CD4-positive, CD25-positive, alpha-beta regulatory T cell (primary cell): ENCODE results near the gene ACAP1. TPM values are rescaled to one million over a fixed set of nuclear protein-coding genes. Genes with fewer than 3 reads are reported as not detected.
A peak's percentile ranks its signal among the peaks of the same experiment; 100 is the strongest.

Source experiments
- ATAC-seq, 2 donors: fragments of 150-1000 bp; cut with Tn5 transposase; one replicate each; pipeline ENCODE4 v1.10.0; 2021; ENCODE audit warnings: low read depth in 2 of 2, moderate number of reproducible peaks in 2 of 2, moderate library complexity in 1 of 2
- DNase-seq, 3 donors: peaks; one replicate each; pipeline versions ENCODE4 v3.0.0 to v3.0.0-alpha.2; 2012 to 2022; ENCODE audit warnings: mixed read lengths in 1 of 3
- H3K27ac ChIP-seq: one replicate; pipeline ENCODE4 v1.7.0; 2013; ENCODE audit warnings: mild to moderate bottlenecking, low read length; ENCODE audit not compliant: insufficient read depth, poor library complexity, severe bottlenecking
- H3K27me3 ChIP-seq: one replicate; pipeline ENCODE4 v1.7.0; 2013; ENCODE audit warnings: low read length; ENCODE audit not compliant: control insufficient read depth, insufficient read depth
- H3K36me3 ChIP-seq: one replicate; pipeline ENCODE4 v1.7.0; 2013; ENCODE audit warnings: mild to moderate bottlenecking, low read length, moderate library complexity; ENCODE audit not compliant: control insufficient read depth, insufficient read depth
- H3K4me1 ChIP-seq: 2 replicates; pipeline ENCODE4 v1.7.0; 2013; ENCODE audit warnings: mild to moderate bottlenecking, low read length; ENCODE audit not compliant: insufficient read depth, control insufficient read depth, poor library complexity, severe bottlenecking
- H3K4me3 ChIP-seq: one replicate; pipeline ENCODE4 v1.7.0; 2013; ENCODE audit warnings: low read depth, mild to moderate bottlenecking, low read length, moderate library complexity
- H3K9me3 ChIP-seq, 2 experiments: 1 replicate in 1 of 2; 2 replicates in 1 of 2; pipeline ENCODE4 v1.7.0; 2013; ENCODE audit warnings: low read length in 2 of 2, mild to moderate bottlenecking in 1 of 2, moderate library complexity in 1 of 2; ENCODE audit not compliant: control insufficient read depth in 2 of 2
- H3K27ac Mint-ChIP-seq, 3 donors: one replicate each; pipeline ENCODE4 v1.8.0; 2020 to 2022; ENCODE audit warnings: mild to moderate bottlenecking in 3 of 3, mixed read lengths in 3 of 3, moderate library complexity in 2 of 3
- H3K27me3 Mint-ChIP-seq: one replicate; pipeline ENCODE4 v1.8.0; 2022; ENCODE audit warnings: mild to moderate bottlenecking, mixed read lengths
- H3K36me3 Mint-ChIP-seq: one replicate; pipeline ENCODE4 v1.8.0; 2020; ENCODE audit warnings: mixed read lengths
- H3K4me1 Mint-ChIP-seq, 4 donors: one replicate each; pipeline ENCODE4 v1.8.0; 2020 to 2022; ENCODE audit warnings: mixed read lengths in 4 of 4, mild to moderate bottlenecking in 1 of 4
- H3K4me3 Mint-ChIP-seq, 4 donors: one replicate each; pipeline ENCODE4 v1.8.0; 2020 to 2022; ENCODE audit warnings: mild to moderate bottlenecking in 4 of 4, mixed read lengths in 4 of 4, moderate library complexity in 3 of 4
- H3K9me3 Mint-ChIP-seq, 7 donors: one replicate each; pipeline ENCODE4 v1.8.0; 2020 to 2022; ENCODE audit warnings: mixed read lengths in 7 of 7, mild to moderate bottlenecking in 3 of 7, moderate library complexity in 2 of 7
- polyA plus RNA-seq, 4 donors: library from polyadenylated mRNA; unstranded; fragments of 300-500 nt; fragmentation: Illumina TruSeq; gene quantifications; one replicate each; pipeline ENCODE4 v1.2.3, GENCODE V29; 2021
- total RNA-seq: library from RNA; stranded (reverse); gene quantifications from one replicate; pipeline ENCODE4 v1.2.3, GENCODE V29; 2022

The ACAP1 gene
- total and polyA plus RNA-seq, 5 donors from 2014 or later, result 194 to 723 (median 219) TPM

- peak overlapping the region in 1 of 4 donors; percentile 67 for H3K4me3 Mint-ChIP-seq
- Histone ChIP-seq H3K4me3 (no peak overlapping the region), H3K36me3 (peaks cover 56% of the 10 kb centered on the region), H3K27ac (no peak overlapping the region), H3K27me3 (no peaks in the 10 kb centered on the region), H3K9me3 (no peaks in the 10 kb centered on the region), H3K4me1 (peaks cover 7% of the 10 kb centered on the region)
- peaks cover 10% of the 10 kb centered on the region for H3K36me3 Mint-ChIP-seq
- no peaks in the 10 kb centered on the region for H3K27me3 Mint-ChIP-seq
- H3K4me1 Mint-ChIP-seq, result peaks cover 0 to 9% (median 0%) of the 10 kb centered on the region in 4 donors
- ATAC-seq (no peak), DNase-seq (no peak)
- H3K27ac Mint-ChIP-seq, result no peak overlapping the region
- no peaks in the 10 kb centered on the region for H3K9me3 Mint-ChIP-seq
Observed at GRCh38 chr17:7321466-7321865, 14.9 kb upstream of the ACAP1 start.

- H3K27me3 Mint-ChIP-seq, result no peaks in the 10 kb centered on the region
- H3K4me1 Mint-ChIP-seq, result peaks cover 0 to 10% (median under 1%) of the 10 kb centered on the region in 4 donors
- no peak overlapping the region for H3K4me3 ChIP-seq
- no peaks in the 10 kb centered on the region for H3K9me3 ChIP-seq
- peaks cover 7% of the 10 kb centered on the region for H3K4me1 ChIP-seq
- no peaks in the 10 kb centered on the region for H3K27me3 ChIP-seq
- ATAC-seq (no peak), DNase-seq (no peak)
- no peak overlapping the region for H3K4me3 Mint-ChIP-seq
- peaks cover 55% of the 10 kb centered on the region for H3K36me3 ChIP-seq
- no peaks in the 10 kb centered on the region for H3K9me3 Mint-ChIP-seq
- H3K36me3 Mint-ChIP-seq, result peaks cover 13% of the 10 kb centered on the region
- no peak overlapping the region for H3K27ac ChIP-seq
- H3K27ac Mint-ChIP-seq, result no peak overlapping the region
Observed at GRCh38 chr17:7322520-7323194, 13.7 kb upstream of the ACAP1 start.

GRCh38 chr17:7323731-7324437 lies 12.4 kb upstream of the ACAP1 start:
- Mint-ChIP-seq H3K36me3 (peaks cover 9% of the 10 kb centered on the region), H3K4me3 (peak overlapping the region in 2 of 4 donors; percentile 29 to 73), H3K27ac (no peak overlapping the region), H3K9me3 (no peaks in the 10 kb centered on the region), H3K27me3 (no peaks in the 10 kb centered on the region), H3K4me1 (peaks cover 11 to 22% (median 11%) of the 10 kb centered on the region in 4 donors)
- Histone ChIP-seq H3K4me3 (no peak overlapping the region), H3K27me3 (no peaks in the 10 kb centered on the region), H3K36me3 (peaks cover 43% of the 10 kb centered on the region), H3K9me3 (no peaks in the 10 kb centered on the region), H3K4me1 (peaks cover 11% of the 10 kb centered on the region), H3K27ac (no peak overlapping the region)
- peak; percentile 26 to 44 for ATAC-seq
- peak; percentile 48 to 62 (median 54) for DNase-seq

GRCh38 chr17:7324438-7324779 lies 11.9 kb upstream of the ACAP1 start:
- H3K9me3 ChIP-seq, result no peaks in the 10 kb centered on the region
- peaks cover 9% of the 10 kb centered on the region for H3K36me3 Mint-ChIP-seq
- H3K4me1 Mint-ChIP-seq, result peaks cover 11 to 24% (median 11%) of the 10 kb centered on the region in 4 donors
- no peak for DNase-seq
- no peak overlapping the region for H3K27ac ChIP-seq
- peak overlapping the region in 2 of 4 donors; percentile 52 to 73 for H3K4me3 Mint-ChIP-seq
- H3K27ac Mint-ChIP-seq, result no peak overlapping the region
- no peak for ATAC-seq
- peaks cover 2% of the 10 kb centered on the region for H3K27me3 Mint-ChIP-seq
- H3K36me3 ChIP-seq, result peaks cover 41% of the 10 kb centered on the region
- H3K4me1 ChIP-seq, result peaks cover 12% of the 10 kb centered on the region
- H3K27me3 ChIP-seq, result no peaks in the 10 kb centered on the region
- H3K4me3 ChIP-seq, result no peak overlapping the region
- H3K9me3 Mint-ChIP-seq, result no peaks in the 10 kb centered on the region

- Histone ChIP-seq H3K4me3 (no peak overlapping the region), H3K9me3 (no peaks in the 10 kb centered on the region), H3K27me3 (no peaks in the 10 kb centered on the region), H3K36me3 (peaks cover 41% of the 10 kb centered on the region), H3K4me1 (peaks cover 17% of the 10 kb centered on the region), H3K27ac (no peak overlapping the region)
- Mint-ChIP-seq H3K4me3 (peak overlapping the region in 2 of 4 donors; percentile 4 to 52), H3K4me1 (peaks cover 11 to 30% (median 14%) of the 10 kb centered on the region in 4 donors), H3K27me3 (peaks cover 8% of the 10 kb centered on the region), H3K36me3 (peaks cover 9% of the 10 kb centered on the region), H3K27ac (peak overlapping the region in 1 of 3 donors; percentile 26), H3K9me3 (no peaks in the 10 kb centered on the region)
- no peak for ATAC-seq
- DNase-seq, result no peak
Observed at GRCh38 chr17:7325031-7325528, 11.2 kb upstream of the ACAP1 start.

DNA sequence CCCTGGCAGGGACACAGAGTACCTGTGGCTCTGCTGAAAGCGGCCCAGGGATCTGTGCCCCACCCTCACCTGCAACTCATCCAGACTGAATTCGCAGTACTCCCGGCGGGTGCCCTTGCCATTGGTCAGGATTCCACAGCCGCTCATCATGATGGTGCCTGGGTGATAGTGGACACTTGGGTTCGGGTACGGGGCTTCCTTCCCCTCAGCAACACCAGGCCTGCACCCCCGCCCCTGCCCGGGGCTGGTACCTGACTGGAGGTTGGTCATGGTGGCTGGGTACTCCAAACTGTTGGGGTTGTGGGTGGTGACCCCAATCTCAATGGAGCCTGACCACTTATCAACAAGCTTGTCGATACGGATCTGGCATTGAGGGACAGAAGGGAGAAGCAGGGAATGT lies 10.1 kb upstream of the ACAP1 start:
- H3K27ac ChIP-seq, result no peak overlapping the region
- H3K27ac Mint-ChIP-seq, result no peak overlapping the region
- peak overlapping the region in 2 of 4 donors; percentile 46 to 66 for H3K4me3 Mint-ChIP-seq
- no peak for DNase-seq
- H3K36me3 ChIP-seq, result peaks cover 31% of the 10 kb centered on the region
- peaks cover 11 to 39% (median 14%) of the 10 kb centered on the region in 4 donors for H3K4me1 Mint-ChIP-seq
- H3K4me1 ChIP-seq, result peaks cover 28% of the 10 kb centered on the region
- no peaks in the 10 kb centered on the region for H3K9me3 ChIP-seq
- H3K9me3 Mint-ChIP-seq, result no peaks in the 10 kb centered on the region
- ATAC-seq, result no peak
- H3K36me3 Mint-ChIP-seq, result peaks cover 9% of the 10 kb centered on the region
- no peak overlapping the region for H3K4me3 ChIP-seq
- no peaks in the 10 kb centered on the region for H3K27me3 ChIP-seq
- H3K27me3 Mint-ChIP-seq, result peaks cover 8% of the 10 kb centered on the region

GRCh38 chr17:7327056-7327455 lies 9.3 kb upstream of the ACAP1 start:
- Mint-ChIP-seq H3K9me3 (no peaks in the 10 kb centered on the region), H3K36me3 (peaks cover 3% of the 10 kb centered on the region), H3K27me3 (peaks cover 8% of the 10 kb centered on the region), H3K27ac (peak overlapping the region in 1 of 3 donors; percentile 51), H3K4me1 (peaks cover 11 to 42% (median 14%) of the 10 kb centered on the region in 4 donors), H3K4me3 (peak overlapping the region in 3 of 4 donors; percentile 50 to 94 (median 51))
- DNase-seq, result no peak
- H3K9me3 ChIP-seq, result no peaks in the 10 kb centered on the region
- H3K27ac ChIP-seq, result no peak overlapping the region
- H3K36me3 ChIP-seq, result peaks cover 23% of the 10 kb centered on the region
- no peak for ATAC-seq
- no peaks in the 10 kb centered on the region for H3K27me3 ChIP-seq
- peaks cover 31% of the 10 kb centered on the region for H3K4me1 ChIP-seq
- H3K4me3 ChIP-seq, result no peak overlapping the region
